Activated CD4-positive, alpha-beta T cell treated with anti-CD3 and anti-CD28 coated beads, Interleukin-2, amount 50 U/mL, for 1 hour (primary cell): Measurements from ENCODE around the gene ELF4.
A peak's percentile ranks its signal among the peaks of the same experiment; 100 is the strongest.
"Not testable (repeated sequence)": the region's sequence is repeated elsewhere in the genome, so short reads cannot be mapped to it uniquely, and the experiment has no call there.

Experiments used
- DNase-seq: peaks from one replicate; pipeline ENCODE4 v3.0.0-alpha.2; 2020

Gene ELF4

DNA sequence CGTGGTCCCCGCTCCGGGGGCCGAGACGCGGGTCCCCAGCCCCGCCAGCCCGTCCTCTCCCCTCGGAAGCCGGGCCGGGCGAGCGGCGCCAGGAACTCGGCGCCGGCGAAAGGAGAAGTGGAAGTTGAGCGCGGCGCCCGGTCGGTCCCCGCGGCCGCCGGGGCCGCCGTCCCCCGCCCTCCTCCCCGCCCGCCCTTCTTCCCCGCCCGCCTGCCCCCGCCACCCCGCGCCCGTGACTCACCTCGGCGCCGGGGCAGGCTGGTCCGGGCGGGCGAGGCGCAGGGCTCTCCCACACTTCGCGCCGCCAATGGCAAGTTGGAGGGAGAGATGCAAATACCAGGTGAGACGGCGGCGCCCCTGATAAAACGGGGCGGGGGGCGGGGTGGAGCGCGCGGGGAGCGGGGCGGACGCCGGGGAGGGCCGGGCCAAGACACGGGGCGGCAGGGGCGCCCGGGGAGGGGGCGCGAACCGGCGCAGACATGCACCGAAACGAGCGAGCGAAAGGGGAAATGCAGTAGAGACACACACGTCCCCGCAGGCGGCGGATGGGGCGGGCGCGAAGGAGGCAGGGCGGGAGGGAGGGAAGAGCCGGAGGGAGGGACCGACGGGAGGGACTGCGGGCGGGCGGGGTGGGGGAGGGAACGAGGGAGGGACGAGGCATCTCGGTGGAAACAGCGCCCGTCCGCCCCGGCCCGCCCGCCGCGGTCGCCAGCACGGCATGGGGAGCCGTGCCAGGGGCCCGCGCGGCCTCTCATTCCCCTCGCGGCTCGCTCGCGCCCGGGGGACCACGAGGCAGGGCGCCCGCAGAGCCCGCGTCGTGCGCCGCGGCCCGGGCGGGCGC, at the start of gene ELF4:
Gene ELF4, minus strand, starts transcription at position 119 of the 841 bp plus-strand sequence. CDS start 29,167 bp downstream, outside the sequence.
- peak; percentile 64 for DNase-seq

DNA sequence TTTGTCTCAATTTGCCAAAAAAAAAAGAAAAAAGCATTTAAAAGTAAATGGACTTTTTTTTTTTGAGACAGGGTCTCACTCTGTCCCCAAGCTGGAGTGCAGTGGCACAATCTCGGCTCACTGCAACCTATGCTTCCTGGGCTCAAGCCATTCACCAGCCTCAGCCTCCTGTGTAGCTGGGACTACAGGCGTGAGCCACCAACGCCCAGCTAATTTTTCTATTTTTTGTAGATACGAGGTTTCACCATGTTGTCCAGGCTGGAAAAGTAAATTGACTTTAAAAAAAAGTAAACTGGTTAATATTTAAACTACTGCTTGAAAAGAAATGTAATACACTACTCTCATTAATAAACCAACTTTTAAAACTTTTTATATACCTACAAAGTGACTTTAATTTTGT, 49.5 kb upstream of the ELF4 start:
- no peak for DNase-seq

DNA sequence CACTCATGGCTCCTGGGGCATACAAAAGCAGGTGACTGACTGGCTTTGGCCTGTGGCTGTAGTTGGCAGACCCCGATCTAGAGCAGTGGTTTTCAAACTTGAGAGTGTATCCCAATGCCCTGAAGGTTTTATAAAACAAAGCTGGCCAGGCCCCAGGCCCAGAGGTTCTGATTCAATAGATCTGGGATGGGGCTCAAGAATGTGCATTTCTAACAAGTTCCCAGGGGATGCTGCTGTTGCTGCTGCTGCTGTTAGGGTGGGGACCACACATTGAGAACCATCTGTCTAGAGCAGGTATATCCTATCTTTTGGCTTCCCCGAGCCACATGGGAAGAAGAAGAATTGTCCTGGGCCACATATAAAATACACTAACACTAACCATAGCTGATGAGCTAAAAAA, 48.0 kb upstream of the ELF4 start:
- DNase-seq = no peak

DNA sequence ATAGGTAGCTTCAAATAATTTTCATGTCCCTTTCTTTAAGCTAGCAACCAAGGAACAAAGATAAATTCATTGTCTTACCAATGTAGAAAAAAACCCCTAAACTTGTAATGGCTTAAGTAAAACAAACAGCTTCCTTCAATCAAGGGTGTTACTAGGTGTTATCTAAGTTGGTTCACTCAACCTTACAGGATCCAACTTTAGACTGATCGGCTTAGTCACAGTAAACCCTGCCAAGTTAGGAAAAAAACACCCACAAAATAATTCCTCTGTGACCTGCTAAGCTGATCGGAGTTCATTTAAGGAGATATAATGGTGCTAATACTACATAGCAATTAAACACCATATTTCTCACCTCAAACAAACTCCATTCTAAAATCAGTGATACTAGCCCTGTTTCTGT, 45.3 kb upstream of the ELF4 start:
- no peak for DNase-seq

DNA sequence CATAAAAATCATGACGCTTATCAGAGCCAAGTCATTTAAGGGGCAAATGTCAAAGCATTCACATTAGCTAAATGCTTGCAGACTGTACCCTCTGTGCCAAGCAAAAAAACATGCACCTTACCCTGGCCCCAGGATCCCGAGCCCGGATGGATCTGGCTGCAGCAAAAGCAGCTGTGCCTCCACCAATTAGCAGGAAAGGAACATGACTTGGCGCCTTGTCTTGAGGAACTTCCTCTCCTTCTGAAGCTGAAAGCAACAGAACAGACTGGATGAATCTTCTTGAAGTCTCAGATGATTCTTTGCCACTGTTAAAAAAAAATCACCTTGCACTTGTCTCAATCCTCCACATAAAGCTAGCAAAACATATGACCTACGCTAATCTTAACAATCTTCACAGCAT, 37.3 kb upstream of the ELF4 start:
- no peak for DNase-seq

DNA sequence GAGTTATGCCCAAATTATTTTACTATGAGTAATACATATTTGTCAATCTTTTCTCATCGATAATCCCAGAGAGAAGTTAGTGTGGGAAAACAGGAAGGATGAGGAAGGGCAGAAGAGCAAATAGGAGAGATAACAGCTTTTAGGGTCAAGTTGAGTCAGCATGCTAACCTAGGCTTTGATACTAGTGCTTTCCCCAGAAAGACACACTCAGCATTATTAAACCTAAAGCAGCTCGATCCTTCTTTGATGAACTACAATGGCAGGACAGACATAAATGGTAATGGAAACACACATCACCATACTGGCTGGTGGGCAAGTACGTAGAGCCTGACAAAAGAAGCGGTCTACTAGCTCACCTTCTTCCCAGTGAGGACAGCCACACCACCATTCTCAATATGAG, 34.8 kb upstream of the ELF4 start:
- DNase-seq = no peak

DNA sequence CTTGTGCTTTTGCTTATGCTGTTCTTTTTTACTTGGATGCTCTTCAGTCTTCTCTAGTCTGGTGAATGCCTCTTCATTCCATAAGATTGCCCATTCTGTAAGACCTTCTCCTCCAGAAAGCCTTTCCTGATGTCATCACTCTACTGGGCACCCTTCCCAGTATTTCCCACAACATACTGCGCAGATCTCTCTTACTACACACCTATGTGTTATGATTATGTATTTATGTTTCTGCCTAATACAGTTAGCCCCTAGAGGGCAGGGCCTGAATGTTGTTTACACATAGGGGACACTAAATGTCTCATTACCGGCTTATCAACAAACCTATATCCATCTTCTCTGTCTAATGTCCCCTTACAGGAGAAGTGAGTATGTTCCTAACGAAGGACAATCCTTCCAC, 34.2 kb upstream of the ELF4 start:
- no peak for DNase-seq

DNA sequence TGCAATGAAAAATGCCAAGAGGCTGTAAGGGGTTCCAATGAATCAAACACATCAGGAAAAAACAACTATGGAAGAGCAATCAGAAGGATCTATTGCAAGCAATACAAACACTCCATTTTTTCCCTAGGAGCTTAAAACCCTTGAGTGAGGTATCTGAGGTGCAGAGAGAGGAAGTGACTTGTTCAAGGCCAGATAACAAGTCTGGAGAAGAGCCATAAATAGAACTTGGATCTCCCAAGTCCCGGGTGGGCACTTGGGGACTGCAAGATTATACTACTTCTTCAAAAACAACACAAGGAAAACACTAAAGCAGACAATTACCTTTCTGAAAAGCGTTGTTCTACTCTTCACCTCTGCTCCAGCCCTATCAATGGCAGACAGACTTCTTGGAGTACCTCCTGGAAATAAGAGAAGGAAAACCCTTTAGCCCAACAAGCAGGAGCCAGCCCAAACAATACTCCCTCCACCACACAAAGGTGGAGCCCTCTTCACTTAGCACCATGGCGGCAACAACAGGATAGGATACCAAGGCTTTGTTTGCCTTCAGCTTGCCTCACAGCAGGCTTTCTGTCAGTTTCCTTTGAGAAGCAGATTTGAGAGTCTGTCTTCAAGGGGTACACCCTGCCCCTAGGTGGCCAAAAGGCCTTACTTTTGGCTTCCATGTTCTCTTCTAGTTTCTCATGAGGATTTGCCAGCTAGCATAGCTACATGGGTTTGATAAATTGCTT, 29.3 kb upstream of the ELF4 start:
- no peak for DNase-seq

DNA sequence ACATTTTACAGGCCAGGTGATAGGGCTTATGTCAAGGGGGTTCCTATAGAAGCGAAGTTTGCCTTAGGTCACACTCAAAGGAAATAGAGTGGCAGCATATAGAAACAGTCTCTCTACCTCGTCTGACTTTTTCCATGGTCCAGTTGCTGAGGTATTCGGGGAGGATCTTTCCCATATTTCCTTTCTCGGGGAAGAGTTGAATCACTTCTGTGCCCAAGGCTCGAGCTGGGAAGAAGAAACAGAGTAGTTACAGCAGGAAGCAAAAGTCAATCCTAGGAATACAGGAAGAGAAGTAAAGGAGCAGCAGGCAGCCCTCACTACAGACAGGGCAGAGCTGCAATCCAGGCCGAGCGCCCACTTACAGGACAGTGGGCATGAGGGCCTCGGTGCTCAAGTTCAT, 26.7 kb upstream of the ELF4 start:
- no peak for DNase-seq

DNA sequence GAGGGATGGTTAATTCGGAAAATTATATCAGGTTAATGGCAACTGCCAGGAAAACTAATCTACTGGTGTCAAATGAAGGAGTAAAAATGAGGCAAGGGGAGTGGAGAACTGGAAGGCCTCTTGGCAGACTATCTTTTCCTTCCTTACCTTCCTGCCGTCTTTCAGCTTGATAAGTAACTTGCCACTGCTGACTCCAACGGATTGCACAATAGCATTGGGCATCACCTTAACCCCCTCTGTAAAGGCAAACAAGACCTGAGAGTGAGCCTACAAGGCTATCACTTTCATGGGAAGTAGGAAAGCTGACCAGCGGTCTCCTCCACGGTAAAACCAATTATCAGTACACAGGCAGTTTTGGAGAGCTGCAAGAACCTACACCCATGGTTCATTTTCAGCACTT, 26.2 kb upstream of the ELF4 start:
- DNase-seq = no peak

DNA sequence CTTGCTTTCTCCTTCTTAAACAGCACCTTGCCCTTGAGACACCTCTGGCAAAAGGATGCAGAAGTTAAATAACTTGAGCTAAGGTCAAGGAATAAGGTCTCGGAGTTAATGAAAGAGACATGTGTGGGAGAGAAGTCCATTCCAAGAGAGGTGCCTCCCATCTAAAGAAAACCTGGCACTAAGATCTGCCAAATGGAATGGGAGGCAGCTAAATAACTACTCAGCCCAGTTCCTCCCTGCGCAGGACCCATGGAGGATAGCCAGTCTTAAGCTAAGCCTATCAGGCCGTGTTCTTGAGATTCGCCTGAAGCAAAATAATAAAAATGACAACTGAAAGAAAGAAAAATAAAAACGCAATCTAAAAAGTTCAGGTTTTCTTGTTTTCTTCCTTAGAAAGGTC, 20.7 kb upstream of the ELF4 start:
- DNase-seq = no peak

DNA sequence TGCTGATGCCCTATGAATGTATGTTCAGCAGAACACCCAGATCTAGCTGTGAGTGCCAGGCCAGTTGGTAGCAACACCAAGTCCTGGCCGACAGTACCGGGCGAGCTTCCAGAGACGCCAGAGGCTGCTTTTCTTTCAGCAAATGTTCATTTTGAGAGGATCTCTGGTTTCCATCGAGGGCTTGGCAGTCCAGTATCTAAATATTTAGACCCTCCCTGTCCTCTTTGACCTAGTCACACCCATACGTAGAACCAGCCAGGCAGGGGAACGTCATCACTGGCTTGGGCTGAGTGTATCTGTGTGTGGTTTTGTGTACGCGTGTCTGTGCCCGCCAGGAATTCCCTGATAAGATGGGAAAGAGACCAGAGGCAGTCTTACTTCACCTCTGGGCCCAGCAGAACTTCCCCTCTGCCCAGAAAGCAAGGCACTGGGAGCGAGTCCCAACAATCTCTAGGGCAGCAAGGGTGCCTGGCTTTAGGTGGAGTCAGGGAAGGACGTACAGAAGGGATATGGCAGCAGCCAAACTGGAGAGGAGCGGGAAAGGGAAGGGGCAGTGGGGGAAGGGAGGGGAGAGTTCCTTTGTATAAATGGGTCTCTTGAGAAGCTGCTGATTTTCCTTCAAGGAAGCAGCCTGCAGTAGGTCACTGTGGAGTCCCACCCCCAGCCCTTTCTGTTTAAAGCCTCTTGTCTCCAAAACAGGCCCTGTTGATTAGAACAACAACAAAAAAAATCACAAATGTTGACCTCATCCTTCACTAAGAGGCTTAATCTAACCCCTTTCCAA, 15.0 kb upstream of the ELF4 start:
- no peak for DNase-seq

DNA sequence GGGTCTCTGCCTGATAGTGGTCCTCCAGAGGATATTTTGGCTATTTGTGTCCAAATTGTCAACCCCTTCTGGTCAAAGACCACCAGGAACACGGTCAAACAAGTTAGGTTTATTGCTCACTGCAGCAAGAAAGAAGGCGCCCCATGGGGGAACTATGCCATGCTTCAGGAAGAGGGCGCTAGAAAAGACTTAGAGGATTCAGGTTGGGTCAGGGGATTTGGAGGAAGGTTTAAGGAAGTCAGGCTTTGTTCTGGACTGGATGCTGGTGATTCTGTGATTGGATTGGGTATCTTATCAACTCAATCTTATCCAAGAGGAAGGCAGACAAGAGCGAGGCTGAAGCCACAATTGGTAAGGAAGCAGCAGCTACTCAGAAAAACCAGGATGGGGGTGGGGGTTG, 14.3 kb upstream of the ELF4 start:
- DNase-seq = no peak

DNA sequence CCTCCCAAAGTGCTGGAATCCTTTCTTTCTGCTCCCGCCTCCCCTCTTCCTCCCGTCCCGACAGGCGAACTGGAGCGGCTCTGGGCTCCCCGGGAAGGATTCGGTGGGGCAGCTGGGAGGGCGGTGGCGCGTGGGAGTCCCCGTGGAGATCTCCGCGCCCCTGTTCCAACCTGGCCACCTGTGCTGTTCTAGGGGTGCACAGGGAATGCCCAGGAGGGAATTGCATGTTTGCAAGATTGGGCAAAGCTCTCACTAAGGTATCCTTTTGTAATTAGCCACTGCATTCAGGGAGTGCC, 11.2 kb upstream of the ELF4 start:
- DNase-seq = no peak

DNA sequence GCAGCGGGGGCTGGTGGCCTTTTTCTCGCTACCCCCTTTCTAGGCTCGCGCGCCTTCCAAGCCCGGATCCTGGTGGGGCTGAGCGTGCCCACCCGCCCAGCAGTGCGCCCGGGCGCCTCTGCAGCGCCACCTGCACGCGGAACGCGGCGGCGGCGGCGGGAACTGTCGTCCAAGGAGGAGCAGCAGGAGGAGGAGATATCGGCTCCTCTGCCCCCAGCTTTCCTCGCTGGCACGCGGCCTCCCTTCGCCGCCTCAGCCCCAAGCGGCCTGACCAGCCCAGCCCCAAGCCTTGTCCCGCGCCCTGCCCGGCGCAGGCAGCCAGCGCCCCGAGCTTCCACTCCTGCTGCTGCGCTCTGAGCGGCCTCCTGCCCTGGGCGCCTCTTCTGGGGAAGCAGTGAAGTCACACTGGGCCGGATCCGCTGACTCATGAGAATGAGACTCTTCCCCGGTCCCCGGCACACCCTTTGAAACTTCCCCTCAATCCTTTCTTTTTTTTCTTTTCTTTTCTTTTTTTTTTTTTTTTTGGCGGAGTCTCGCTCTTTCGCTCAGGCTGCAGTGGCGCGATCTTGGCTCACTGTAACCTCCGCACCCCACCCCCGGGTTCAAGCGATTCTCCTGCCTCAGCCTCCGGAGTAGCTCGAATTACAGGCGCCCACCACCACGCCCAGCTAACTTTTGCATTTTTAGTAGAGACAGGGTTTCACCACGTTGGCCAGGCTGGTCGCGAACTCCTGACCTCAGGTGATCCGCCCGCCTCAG, 10.6 kb upstream of the ELF4 start:
- peak; percentile 62 for DNase-seq

DNA sequence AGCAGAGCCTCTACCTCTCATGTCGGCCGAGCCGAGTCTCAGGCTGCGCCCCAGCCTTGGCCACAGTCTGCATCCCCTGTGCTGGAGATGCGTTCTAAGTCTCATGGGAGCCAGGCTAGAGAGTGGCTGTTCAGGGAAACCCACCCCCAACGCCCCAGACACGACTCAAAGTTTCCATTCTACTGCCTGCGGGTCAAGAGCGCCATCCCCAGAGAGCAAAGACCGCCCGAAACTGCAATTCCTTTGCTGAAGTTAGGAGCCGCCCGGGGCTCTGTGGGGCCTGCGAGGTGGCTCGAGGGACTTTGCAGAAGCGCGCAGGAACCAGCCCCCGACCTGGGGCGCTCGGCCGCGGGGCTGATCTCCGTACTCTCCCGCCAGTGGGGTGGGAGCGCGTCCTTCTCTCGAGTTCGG, 10.0 kb upstream of the ELF4 start:
- no peak for DNase-seq

DNA sequence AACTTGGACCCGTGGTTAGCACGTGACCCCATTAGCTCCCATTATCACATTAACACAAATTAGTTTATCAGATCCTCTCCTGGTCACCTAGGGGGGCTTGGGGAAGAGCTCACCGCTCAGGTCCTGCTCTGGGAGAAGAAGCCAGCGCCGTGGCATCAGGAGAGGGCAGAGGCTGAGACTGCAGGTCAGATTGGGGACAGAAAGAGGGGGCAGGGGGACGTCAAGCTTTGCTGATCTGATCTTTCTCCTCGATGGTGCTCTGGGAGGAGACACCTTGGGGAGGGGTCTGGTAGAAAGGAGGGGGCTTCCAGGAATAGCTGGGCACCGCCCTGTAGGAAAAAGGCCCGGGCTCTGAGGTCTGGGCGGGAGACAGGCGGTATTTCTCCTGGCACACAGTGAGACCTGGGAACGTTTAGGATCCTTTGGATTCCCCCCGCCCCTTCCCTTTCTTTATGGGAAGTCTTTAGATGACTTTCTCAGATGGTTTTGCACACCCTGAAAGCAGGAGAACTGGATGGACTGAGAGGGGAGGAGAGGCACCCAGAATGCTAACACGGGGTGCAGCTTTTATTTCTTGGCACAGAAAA, 9.1 kb upstream of the ELF4 start:
- no peak for DNase-seq

DNA sequence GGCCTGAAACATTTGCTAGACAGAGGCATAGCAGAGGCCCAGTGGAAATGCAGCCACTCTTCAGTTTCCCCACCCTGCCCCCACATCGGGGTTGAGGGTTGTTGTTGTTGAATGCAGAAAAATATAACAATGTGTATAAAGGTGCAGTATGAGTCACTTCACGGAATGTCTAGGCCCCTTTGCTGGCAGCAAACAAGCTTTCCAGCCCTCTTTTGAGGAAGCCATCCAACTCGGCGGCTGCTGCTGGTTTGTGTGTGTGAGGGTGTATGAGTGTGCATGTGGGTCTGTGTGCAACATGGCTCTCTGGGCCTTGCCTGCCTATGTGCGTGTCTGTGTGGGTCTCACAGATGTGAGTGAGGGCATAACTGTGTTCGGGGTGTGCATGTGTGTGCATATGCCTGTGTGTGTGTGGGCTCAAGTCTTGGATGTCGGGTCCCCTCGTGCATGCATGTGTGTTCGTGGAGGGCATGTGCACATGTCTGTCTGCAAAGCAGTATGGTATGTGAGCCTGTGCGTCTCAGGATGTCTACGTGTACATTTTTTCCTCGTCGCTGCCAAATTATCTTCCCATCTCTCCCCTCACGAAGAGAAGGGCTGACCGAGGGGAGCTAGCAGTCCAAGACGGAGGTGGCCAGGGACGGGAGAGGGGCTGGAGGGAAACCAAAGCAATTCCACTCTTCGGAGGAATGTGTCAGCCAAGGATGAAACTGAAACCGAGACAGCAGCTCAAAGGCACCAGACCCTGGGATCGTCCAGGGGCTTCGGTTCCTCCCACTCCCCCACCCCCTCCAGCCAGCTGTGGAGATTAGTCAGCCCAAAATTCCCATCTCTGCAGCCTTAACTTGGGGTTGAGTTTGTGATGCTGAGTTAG, 8.4 kb upstream of the ELF4 start:
- DNase-seq = no peak

DNA sequence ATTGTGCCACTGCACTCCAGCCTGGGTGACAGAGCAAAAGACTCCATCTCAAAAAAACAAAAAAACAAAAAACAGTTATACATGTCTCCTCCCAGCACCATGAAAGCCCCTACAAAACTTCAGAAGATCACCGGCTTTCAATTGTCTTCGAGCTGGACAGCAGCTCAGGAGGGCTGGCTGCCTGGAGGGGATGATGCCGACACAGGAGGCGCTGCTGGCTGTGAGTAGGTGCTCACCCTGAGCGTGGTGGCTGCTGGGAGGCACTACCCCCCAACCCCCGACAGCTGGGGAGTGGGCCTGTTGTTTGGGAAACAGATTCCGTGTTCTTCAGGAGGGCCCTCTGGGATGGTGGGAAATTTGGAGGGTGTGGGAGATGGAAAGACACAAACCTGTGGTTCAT, 6.9 kb upstream of the ELF4 start:
- no peak for DNase-seq

DNA sequence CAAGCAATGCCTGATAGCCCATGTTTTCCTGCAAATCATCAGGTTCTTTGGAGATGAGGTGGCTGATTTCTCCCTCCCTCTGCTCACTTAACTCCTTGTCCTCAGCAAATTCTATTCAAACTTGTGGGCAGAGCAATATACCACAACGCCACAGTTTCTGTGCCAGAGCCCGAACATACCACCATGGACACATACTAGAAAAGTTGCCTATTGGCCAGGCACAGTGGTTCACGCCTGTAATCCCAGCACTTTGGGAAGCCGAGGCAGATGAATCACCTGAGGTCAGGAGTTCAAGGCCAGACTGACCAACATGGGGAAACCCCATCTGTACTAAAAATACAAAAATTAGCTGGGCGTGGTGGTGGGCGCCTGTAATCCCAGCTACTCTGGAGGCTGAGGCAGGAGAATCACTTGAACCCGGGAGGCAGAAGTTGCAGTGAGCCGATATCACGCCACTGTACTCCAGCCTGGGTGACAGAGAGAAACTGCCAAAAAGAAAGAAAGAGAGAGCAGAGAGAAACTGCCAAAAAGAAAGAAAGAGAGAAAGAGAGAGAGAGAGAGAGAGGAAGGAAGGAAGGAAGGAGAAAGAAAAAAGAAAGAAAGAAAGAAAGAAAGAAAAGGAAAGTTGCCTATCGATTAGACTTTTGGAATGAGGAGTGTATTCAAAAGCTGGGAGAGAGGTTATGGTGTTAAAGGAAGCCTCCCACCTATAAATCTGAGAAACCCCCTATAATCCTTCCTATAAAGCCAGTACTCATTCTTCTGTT, 5.0 kb upstream of the ELF4 start:
- DNase-seq = not testable (repeated sequence)

DNA sequence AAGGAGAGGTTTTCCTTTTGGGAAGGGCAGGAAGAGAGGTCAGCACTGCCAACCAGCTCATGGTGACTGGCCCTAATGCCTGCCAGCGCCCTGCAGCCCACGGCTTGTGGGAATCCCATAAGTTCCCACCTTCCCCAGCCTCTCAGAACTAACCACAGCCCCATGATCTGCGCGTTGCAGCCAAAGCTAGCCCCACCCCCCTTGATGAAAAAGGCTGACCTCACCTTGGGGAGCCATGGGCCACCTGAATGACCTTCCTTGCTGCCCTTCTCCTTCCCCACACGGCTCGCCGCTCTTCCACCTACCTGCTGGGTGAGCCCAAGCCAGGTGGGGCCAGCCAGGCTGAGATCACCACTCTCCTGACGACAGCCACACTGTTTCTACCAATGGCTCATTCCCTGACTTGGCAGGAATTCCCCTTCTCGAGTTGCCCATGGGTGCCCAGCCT, 3.9 kb upstream of the ELF4 start:
- no peak for DNase-seq
